ENCODE results near the gene SLC32A1.

The SLC32A1 gene

DNA sequence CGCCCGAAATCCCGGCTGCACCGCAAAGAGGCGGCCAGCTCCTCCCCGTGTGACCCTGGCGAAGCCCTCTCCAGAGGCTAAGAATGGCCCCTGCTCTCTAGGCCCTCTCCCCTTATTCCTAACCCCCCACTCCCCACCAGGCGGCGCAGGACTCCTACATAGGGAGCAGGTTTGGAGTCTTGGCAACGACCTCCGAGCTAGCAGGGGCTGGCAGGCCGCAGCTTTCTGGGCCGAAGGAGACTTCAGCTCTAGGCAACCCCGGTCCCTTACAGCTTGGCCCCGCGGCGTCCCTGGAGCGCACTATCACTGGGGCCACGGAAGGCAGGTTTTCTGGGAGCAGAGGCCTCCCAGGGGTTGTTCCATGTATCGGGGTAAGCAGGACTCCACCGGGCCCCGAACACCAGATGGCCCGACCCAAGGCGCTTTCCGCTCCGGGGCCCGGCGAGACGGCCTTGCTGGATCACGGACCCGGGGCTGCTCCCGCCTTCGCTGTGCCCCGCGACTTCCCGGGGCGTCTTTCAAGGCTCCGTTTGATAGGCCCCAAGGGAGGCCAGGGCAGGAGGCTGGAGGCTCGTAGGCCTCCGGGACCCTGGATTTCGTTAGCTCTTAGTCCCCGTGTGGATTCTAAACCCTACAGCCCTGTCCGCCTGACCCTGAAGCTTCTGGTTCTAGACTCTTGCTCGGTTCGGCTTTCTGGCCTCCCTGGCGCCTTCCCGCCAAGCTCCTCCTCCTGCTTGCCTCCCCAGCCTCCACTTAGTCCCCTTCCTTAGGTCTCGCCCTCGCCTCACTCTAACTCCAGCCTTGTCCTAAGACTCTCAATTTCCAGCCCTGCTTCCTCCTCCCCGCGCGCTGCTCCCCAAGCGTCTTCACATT lies 1.9 kb downstream of the SLC32A1 start:
- peak; percentile 80 for DNase-seq (ENCODE audit: low spot score)
- TF ChIP-seq, protein P1, sequence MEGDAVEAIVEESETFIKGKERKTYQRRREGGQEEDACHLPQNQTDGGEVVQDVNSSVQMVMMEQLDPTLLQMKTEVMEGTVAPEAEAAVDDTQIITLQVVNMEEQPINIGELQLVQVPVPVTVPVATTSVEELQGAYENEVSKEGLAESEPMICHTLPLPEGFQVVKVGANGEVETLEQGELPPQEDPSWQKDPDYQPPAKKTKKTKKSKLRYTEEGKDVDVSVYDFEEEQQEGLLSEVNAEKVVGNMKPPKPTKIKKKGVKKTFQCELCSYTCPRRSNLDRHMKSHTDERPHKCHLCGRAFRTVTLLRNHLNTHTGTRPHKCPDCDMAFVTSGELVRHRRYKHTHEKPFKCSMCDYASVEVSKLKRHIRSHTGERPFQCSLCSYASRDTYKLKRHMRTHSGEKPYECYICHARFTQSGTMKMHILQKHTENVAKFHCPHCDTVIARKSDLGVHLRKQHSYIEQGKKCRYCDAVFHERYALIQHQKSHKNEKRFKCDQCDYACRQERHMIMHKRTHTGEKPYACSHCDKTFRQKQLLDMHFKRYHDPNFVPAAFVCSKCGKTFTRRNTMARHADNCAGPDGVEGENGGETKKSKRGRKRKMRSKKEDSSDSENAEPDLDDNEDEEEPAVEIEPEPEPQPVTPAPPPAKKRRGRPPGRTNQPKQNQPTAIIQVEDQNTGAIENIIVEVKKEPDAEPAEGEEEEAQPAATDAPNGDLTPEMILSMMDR (IDR thresholded peaks at IDR 0.05; ENCODE audit: extremely low read depth, missing control alignments): peak; percentile 52

DNA sequence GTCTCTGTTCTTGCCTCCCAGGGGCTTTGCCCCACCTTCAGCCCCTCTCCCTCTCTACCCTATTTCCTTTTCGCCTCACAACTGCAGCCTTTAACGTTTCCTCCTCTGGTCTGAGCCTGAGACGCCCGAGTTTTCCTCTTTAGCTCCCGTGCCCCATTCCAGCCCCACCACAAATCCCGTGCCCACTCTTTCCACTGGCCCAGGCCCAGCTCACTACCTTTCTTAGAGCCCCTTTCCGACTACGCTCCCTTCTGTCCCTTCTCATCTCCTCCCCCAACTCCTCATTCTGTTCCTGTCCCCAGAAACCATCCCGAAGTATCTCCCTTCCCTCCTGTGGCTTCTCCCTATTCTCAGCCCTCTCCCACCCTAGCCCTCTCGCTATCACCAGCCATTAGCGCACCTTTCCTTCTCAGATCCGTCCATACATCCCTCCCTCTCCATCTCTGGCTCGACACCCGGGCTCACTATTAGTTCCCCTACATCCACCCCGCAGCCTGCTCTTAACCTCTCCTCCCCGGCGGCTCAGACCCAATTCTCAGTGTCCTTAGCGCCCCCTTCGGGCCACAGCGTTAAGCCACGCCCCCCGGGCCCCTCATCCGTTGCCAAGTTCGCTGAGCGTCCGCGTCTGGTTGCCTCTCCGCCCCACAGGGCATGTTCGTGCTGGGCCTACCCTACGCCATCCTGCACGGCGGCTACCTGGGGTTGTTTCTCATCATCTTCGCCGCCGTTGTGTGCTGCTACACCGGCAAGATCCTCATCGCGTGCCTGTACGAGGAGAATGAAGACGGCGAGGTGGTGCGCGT lies 2.7 kb downstream of the SLC32A1 start:
- DNase-seq (ENCODE audit: low spot score): peak; percentile 62
- TF ChIP-seq, protein P1 (IDR thresholded peaks at IDR 0.05; ENCODE audit: extremely low read depth, missing control alignments): no peak

DNA sequence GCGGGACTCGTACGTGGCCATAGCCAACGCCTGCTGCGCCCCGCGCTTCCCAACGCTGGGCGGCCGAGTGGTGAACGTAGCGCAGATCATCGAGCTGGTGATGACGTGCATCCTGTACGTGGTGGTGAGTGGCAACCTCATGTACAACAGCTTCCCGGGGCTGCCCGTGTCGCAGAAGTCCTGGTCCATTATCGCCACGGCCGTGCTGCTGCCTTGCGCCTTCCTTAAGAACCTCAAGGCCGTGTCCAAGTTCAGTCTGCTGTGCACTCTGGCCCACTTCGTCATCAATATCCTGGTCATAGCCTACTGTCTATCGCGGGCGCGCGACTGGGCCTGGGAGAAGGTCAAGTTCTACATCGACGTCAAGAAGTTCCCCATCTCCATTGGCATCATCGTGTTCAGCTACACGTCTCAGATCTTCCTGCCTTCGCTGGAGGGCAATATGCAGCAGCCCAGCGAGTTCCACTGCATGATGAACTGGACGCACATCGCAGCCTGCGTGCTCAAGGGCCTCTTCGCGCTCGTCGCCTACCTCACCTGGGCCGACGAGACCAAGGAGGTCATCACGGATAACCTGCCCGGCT lies 3.4 kb downstream of the SLC32A1 start:
- DNase-seq (ENCODE audit: low spot score): peak; percentile 24

GRCh38 chr20:38728191-38728781 lies 4.0 kb downstream of the SLC32A1 start:
- TF ChIP-seq, protein P1 (IDR thresholded peaks at IDR 0.05; ENCODE audit: extremely low read depth, missing control alignments): no peak
- DNase-seq (ENCODE audit: low spot score): no peak

More for the DNA sequence above, 3.4 kb downstream of the SLC32A1 start:
- TF ChIP-seq, protein P1 (IDR thresholded peaks at IDR 0.05; ENCODE audit: extremely low read depth, missing control alignments): no peak

DNA sequence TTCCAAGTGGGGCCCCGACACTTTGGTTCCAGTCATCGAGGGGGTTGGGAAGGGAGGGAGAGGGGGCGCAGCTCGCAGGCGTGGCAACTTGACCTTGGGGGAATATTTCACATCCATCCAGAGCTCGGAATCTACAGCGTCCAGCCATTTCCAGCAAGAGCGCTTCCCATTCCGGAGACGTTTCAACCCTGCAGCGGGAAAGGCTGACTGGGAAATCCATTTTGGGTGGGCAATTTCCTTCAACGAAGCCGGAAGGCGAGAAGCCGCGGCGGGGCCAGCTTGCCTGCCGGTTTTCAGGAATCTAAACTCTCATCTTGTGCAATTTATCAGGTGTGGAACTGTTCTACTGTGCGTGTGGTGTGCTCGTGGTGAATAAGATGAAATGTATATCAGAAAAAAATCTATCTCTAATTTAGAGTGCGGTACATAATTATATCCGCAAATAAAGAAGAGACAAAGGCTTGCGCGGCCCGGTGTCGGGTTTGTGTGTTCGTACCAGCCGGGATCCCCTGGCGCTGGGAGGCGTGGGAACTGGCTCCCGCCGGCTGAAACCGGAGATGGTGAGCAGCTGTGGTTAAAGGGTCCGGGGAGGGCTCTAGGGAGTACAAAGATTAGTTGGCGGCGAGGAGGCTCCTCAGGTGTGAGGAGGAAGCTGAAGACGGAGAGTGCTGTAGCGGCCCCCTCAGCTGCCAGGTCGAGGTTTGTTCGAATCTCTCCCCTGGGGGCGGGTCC lies 4.8 kb downstream of the SLC32A1 start:
- DNase-seq (ENCODE audit: low spot score): peak; percentile 32
- TF ChIP-seq, protein P1 (IDR thresholded peaks at IDR 0.05; ENCODE audit: extremely low read depth, missing control alignments): no peak

- DNase-seq (ENCODE audit: low spot score): no peak
- TF ChIP-seq, protein P1 (IDR thresholded peaks at IDR 0.05; ENCODE audit: extremely low read depth, missing control alignments): no peak
These were observed 5.5 kb downstream of the SLC32A1 start for GRCh38 chr20:38729767-38730166.

Data from GM20000 (cell line).